ENCODE results near the gene AGXT.

Gene AGXT

DNA sequence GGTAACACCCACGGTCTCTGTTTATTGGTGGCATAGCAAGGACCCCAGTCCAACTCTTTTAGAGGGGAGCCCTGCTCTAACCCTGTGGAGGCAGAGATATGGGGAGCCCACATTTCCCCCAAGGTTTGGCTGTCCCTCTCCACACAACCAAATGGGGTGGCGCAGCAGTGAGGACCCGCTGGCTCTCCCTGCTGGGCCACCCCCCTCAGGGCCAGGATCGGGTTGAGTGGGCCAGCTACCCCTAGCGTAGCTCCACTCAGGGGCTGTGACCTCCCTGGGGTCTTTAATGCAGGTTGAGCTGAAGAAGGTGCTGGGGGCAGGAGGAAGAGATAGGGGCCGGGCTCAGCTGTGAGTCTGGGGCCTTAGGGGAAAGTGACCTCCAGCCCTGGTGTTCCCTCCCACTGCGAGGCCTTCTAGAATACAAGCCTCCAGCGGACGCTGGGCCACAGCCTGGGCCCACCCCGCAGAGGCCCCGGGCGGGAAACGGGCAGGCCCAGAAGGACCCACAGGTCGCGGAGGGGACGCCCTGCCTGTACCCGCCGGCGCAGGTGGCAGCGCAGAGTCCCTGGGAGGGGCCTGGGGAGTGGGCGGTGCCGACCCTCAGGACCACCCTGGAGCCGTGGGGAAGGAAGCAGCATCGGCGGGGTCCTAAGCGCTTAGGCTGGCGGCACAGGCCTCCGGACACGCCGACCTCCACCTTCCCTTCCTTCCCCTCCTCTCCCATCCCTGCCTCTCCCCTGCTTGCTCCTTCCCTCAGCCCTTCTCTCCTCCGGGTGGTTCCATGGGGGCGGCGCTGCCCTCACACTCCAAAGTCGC, 47.1 kb downstream of the AGXT start:
- Histone ChIP-seq H3K9me3 (ENCODE audit: low read depth, low read length) (no peaks in the 10 kb centered on the region), H3K36me3 (ENCODE audit: insufficient read depth, low read length) (no peaks in the 10 kb centered on the region), H3K4me3 (no peak overlapping the region), H3K27ac (no peak overlapping the region), H3K9ac (ENCODE audit: insufficient read length) (no peak overlapping the region)
- DNase-seq (ENCODE audit: low read depth, low spot score) = no peak
- TF ChIP-seq FOXP2 (optimal IDR thresholded peaks at IDR 0.05; ENCODE audit: control extremely low read depth, extremely low read length, insufficient read depth) = no peak
- no peak for TF ChIP-seq POLR2AphosphoS5 (IDR thresholded peaks at IDR 0.05; ENCODE audit: borderline replicate concordance, low read depth, low read length)
- no peak for TF ChIP-seq EZH2 (IDR thresholded peaks at IDR 0.05)

DNA sequence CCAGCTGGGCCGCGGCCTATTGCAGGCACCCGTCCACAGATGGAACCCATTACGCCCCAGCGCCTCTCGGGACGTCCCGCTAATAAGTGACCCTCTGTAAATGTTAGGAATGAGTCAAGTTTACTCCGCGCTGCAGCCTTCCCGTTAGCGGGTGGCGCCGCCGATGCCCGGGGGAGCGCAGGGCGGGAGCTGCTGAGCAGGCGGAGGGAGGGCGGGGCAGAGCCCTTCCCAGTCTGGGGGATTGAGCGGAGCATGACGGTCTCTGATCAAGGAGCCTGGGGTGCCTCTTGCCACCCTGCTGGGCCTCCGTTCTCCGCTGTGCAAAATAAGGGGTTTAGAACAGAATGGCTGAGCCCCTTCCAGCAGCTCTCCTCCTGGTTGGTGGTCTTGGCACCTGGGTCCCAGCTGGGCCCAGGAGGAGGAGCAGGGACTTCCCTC, 48.0 kb downstream of the AGXT start:
- H3K27ac ChIP-seq = peak overlapping the region; percentile 91
- no peaks in the 10 kb centered on the region for H3K36me3 ChIP-seq (ENCODE audit: insufficient read depth, low read length)
- TF ChIP-seq EZH2 (IDR thresholded peaks at IDR 0.05) (no peak), POLR2AphosphoS5 (IDR thresholded peaks at IDR 0.05; ENCODE audit: borderline replicate concordance, low read depth, low read length) (0 out of 2 replicates have a peak, but pooled peaks have one; percentile 22), FOXP2 (optimal IDR thresholded peaks at IDR 0.05; ENCODE audit: control extremely low read depth, extremely low read length, insufficient read depth) (peak; percentile 78)
- H3K9ac ChIP-seq (ENCODE audit: insufficient read length) = peak overlapping the region; percentile 37
- peak; percentile 30 for DNase-seq (ENCODE audit: low read depth, low spot score)
- H3K4me3 ChIP-seq = peak overlapping the region; percentile 75
- H3K9me3 ChIP-seq (ENCODE audit: low read depth, low read length) = no peaks in the 10 kb centered on the region

DNA sequence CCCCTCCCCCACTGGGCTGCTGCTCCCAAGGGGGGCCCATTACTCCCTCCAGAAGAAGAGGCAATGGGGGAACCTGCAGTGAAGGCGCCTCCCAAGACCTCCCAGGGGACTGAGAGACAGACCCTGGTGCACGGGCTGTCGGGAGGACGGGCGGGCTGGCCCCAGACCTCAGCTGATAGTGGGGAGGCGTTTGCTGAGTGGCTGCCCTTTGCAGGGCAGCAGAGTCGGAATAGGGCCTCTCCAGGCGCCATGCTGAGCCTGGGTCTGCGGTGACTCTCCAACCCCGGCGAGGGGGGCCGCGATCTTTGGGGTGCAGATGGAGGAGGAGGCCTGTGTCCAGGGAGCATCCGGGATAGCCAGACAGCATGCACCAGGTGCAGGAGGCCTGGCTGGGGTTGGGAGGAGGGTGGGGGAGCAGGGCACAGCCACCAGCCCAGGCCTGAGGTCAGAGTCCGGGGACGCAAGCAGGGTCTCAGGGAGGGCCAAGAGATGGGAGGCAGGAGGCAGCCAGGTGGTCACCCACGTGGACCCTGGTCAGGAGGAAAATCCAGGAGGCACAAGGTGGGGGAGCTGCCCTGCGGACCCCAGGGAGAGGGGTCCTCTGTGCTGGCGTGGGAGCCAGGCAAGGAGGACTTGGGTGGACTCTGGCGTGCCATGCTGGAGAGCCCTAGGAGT, 48.5 kb downstream of the AGXT start:
- DNase-seq (ENCODE audit: low read depth, low spot score) = no peak
- TF ChIP-seq POLR2AphosphoS5 (IDR thresholded peaks at IDR 0.05; ENCODE audit: borderline replicate concordance, low read depth, low read length) = 0 out of 2 replicates have a peak, but pooled peaks have one; percentile 5
- TF ChIP-seq EZH2 (IDR thresholded peaks at IDR 0.05) = no peak
- H3K4me3 ChIP-seq = peak overlapping the region; percentile 75
- H3K9ac ChIP-seq (ENCODE audit: insufficient read length) = peak overlapping the region; percentile 37
- H3K9me3 ChIP-seq (ENCODE audit: low read depth, low read length) = no peaks in the 10 kb centered on the region
- H3K36me3 ChIP-seq (ENCODE audit: insufficient read depth, low read length) = no peaks in the 10 kb centered on the region
- peak overlapping the region; percentile 91 for H3K27ac ChIP-seq

DNA sequence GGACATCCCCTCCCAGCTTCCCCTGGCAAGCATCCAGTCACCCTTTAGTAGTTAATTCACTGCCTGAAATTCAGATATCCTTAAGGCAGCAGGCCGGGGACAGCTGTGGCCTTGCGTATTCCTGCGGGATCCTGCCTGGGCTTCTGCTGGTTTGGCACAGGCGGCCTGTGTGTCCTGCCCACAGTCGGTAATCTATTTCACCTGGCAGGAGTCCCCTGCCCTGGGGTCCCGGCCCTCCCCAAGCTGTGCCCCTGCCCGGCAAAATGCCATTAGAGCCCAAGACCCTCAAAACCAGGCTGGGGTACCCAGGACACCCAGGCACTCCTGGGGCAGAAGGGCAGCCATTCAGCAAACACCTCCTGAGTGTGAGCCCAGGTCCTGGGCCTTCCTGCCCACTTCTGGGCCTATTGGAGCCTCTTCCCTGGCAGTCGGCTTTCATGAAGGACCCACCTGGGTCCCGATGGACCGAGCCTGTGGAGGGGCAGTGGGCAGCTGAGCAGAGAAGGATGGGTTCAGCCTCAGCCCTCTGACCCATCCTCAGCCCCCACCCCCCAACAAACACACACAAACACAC, 49.1 kb downstream of the AGXT start:
- DNase-seq (ENCODE audit: low read depth, low spot score) = no peak
- Histone ChIP-seq H3K4me3 (no peak overlapping the region), H3K9ac (ENCODE audit: insufficient read length) (no peak overlapping the region), H3K36me3 (ENCODE audit: insufficient read depth, low read length) (no peaks in the 10 kb centered on the region), H3K27ac (peak overlapping the region; percentile 91), H3K9me3 (ENCODE audit: low read depth, low read length) (no peaks in the 10 kb centered on the region)
- TF ChIP-seq FOXP2 (optimal IDR thresholded peaks at IDR 0.05; ENCODE audit: control extremely low read depth, extremely low read length, insufficient read depth) = no peak
- no peak for TF ChIP-seq POLR2AphosphoS5 (IDR thresholded peaks at IDR 0.05; ENCODE audit: borderline replicate concordance, low read depth, low read length)
- TF ChIP-seq EZH2 (IDR thresholded peaks at IDR 0.05) = no peak

DNA sequence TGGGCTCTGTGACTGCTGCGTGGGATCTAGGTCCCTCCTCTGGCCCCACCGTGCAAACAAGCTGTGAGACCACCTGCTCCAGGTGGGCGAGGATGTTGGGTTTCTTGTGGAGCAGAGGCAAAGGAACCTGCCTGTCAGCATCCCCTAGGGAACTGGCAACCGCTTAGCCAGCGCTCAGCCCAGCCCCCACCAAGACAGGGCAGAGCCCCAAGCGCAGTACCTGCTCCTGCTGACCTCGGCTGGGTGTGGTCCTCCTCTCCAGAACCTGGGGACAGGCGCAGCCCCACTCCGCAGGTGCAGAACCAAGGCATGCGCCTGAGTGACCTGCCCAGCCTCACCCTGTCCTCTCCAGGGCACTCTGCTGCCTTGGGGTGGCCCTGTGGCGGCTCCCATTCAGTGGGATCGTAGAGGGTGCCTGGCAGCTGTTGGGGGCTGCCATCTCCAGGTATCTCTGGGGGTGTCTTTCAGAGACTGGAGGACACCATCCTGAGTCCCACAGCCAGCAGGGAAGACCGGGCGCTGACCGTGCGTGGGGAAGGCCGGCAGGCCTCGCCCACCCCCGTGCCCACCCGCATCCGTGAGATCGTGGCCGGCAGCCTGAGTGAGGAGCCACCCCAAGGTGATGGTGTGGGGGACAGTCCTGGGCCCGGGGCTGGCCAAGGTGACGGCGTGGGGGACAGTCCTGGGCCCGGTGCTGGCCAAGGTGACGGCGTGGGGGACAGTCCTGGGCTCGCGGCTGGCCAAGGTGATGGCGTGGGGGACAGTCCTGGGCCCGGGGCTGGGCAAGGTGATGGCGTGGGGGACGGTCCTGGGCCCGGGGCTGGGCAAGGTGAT, 49.9 kb downstream of the AGXT start:
- no peak overlapping the region for H3K4me3 ChIP-seq
- peak overlapping the region; percentile 91; the same call in 1 of the 2 replicates for H3K27ac ChIP-seq
- no peaks in the 10 kb centered on the region for H3K9me3 ChIP-seq (ENCODE audit: low read depth, low read length)
- no peaks in the 10 kb centered on the region for H3K36me3 ChIP-seq (ENCODE audit: insufficient read depth, low read length)
- no peak overlapping the region for H3K9ac ChIP-seq (ENCODE audit: insufficient read length)
- TF ChIP-seq EZH2 (IDR thresholded peaks at IDR 0.05) (no peak), FOXP2 (optimal IDR thresholded peaks at IDR 0.05; ENCODE audit: control extremely low read depth, extremely low read length, insufficient read depth) (no peak), POLR2AphosphoS5 (IDR thresholded peaks at IDR 0.05; ENCODE audit: borderline replicate concordance, low read depth, low read length) (no peak)
- DNase-seq (ENCODE audit: low read depth, low spot score) = no peak

DNA sequence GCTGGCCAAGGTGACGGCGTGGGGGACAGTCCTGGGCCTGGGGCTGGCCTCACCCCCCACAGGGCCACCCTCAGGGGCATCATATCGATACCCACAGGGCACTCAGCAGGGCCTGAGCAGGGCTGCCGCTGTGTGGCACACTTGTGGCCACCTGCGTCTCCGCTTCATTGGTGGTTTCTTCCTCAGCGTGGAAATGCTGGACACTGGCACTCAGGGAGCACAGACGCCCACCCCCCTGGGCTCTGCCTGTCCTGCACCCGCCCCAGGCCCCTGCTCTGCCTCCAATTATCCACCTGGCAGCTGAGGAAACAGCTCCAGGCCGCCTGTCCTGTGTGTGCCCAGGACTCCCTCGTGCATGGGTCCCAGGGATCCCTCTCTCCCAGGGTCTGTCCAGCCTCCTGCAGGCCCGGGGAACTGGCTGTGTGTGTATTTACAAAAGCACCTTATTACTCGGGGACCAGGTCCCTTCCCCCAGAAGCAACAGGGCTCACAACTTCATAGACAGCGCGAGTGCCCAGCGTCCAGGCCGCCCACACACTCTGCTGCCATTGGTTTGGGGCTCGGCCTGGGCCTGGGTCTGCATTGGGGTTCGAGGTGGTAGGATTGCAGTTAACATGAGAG, 50.6 kb downstream of the AGXT start:
- no peaks in the 10 kb centered on the region for H3K36me3 ChIP-seq (ENCODE audit: insufficient read depth, low read length)
- H3K27ac ChIP-seq = no peak overlapping the region
- DNase-seq (ENCODE audit: low read depth, low spot score) = no peak
- no peaks in the 10 kb centered on the region for H3K9me3 ChIP-seq (ENCODE audit: low read depth, low read length)
- no peak overlapping the region for H3K4me3 ChIP-seq
- no peak overlapping the region for H3K9ac ChIP-seq (ENCODE audit: insufficient read length)
- no peak for TF ChIP-seq FOXP2 (optimal IDR thresholded peaks at IDR 0.05; ENCODE audit: control extremely low read depth, extremely low read length, insufficient read depth)
- no peak for TF ChIP-seq EZH2 (IDR thresholded peaks at IDR 0.05)
- no peak for TF ChIP-seq POLR2AphosphoS5 (IDR thresholded peaks at IDR 0.05; ENCODE audit: borderline replicate concordance, low read depth, low read length)
